ENCODE measurements around the gene DDX17. TPM values are rescaled to one million over a fixed set of nuclear protein-coding genes. Genes with fewer than 3 reads are reported as not detected.

Gene DDX17
- total and polyA plus RNA-seq, 9 of the 15 experiments (the other 6 are each of a cell fraction or from before 2014, with no cell fraction given) = 17.6 to 421 (median 189) TPM

- TF ChIP-seq EWSR1 (IDR thresholded peaks at IDR 0.05; ENCODE audit: borderline replicate concordance, low read depth, partially characterized antibody) (no peak), ZNF232 (CRISPR knock-in tag; IDR thresholded peaks at IDR 0.05) (no peak), ZFP36 (IDR thresholded peaks at IDR 0.05; ENCODE audit: low read depth, low read length, partially characterized antibody) (no peak), CBX3 (IDR thresholded peaks at IDR 0.05; ENCODE audit: borderline replicate concordance in 1 of 2, low read length in 2 of 2) (no peak), USF2 (CRISPR knock-in tag; IDR thresholded peaks at IDR 0.05) (no peak), MCM2 (IDR thresholded peaks at IDR 0.05; ENCODE audit: low read depth) (no peak), KLF16 (IDR thresholded peaks at IDR 0.05) (no peak)
These were observed 26.8 kb downstream of the DDX17 start (continued) for GRCh38 chr22:38479096-38479837.

- no peaks in the 10 kb centered on the region for H3K9me1 ChIP-seq (ENCODE audit: control insufficient read depth, insufficient read depth, low read length)
- H3K27ac ChIP-seq (ENCODE audit: extremely low read depth, low read depth, low read length) = no peak overlapping the region
- H3K36me3 ChIP-seq (ENCODE audit: control insufficient read depth, insufficient read depth, low read length) = peaks cover 25% of the 10 kb centered on the region; the same call in 2 of the 3 replicates
- CTCF ChIA-PET (ENCODE audit: low intra/inter-chr PET ratio) = no interaction called here
- BruUV-seq (replicated peaks) = no TSS peak
- no peak overlapping the region for H3K9ac ChIP-seq (ENCODE audit: insufficient read depth in 1 of 2, low read depth in 2 of 2, low read length in 2 of 2)
- no peaks in the 10 kb centered on the region for H3K79me2 ChIP-seq (ENCODE audit: control insufficient read depth, insufficient read depth, low read length)
- FAIRE-seq (no peak), DNase-seq (ENCODE audit: extremely low read depth in 1 of 4, low spot score in 3 of 4) (no peak), ATAC-seq (no peak)
- no peak overlapping the region for H3K4me2 ChIP-seq (ENCODE audit: insufficient read depth, low read length)
- POLR2A ChIA-PET = interaction anchor here (1.1 to 1.9 kb wide), 3 partner anchors 9 to 13 kb away, joined by 3 to 11 read pairs (median 6); partner anchors contain the start of gene KDELR3
- no peaks in the 10 kb centered on the region for H4K20me1 ChIP-seq (replicated peaks; ENCODE audit: control insufficient read depth, insufficient read depth, low read length)
- 75% methylated on average over 1 of the region's 1 CpG for WGBS (ENCODE audit: insufficient coverage, low coverage, missing lambda C conversion rate)
- H3K27me3 ChIP-seq (ENCODE audit: control insufficient read depth in 2 of 2, insufficient read depth in 2 of 2, low read length in 2 of 2) = no peaks in the 10 kb centered on the region
- H3K4me3 ChIP-seq = no peak overlapping the region
- H3K9me3 ChIP-seq (replicated peaks; ENCODE audit: control insufficient read depth, insufficient read depth, low read depth, low read length) = no peaks in the 10 kb centered on the region
- intact Hi-C loops (cut with micrococcal nuclease) (no loop called here), in situ Hi-C loops (cut with MboI) (no loop called here)
- no peak overlapping the region for H2AFZ ChIP-seq (ENCODE audit: low read depth, low read length)
- H3K4me1 ChIP-seq (replicated peaks in 1 of 2; ENCODE audit: control insufficient read depth in 2 of 2, insufficient read depth in 2 of 2, low read length in 2 of 2) = no peaks in the 10 kb centered on the region; a peak in 1 of 5 replicates
- no peak for TF ChIP-seq CBFA2T3 (IDR thresholded peaks at IDR 0.05)
- no peak for TF ChIP-seq ZNF239 (CRISPR knock-in tag; IDR thresholded peaks at IDR 0.05)
- TF ChIP-seq EP400 (IDR thresholded peaks at IDR 0.05) = no peak
- no peak for TF ChIP-seq ZFP30 (CRISPR knock-in tag; IDR thresholded peaks at IDR 0.05; ENCODE audit: borderline replicate concordance)
- TF ChIP-seq HEY1 (CRISPR knock-in tag; IDR thresholded peaks at IDR 0.05; ENCODE audit: borderline replicate concordance) = no peak
- TF ChIP-seq LARP7 (IDR thresholded peaks at IDR 0.05) = no peak
- TF ChIP-seq THRB (CRISPR knock-in tag; conservative IDR thresholded peaks at IDR 0.05) = no peak
- no peak for TF ChIP-seq SMARCA4 (IDR thresholded peaks at IDR 0.05)
- no peak for TF ChIP-seq ZNF124 (CRISPR knock-in tag; IDR thresholded peaks at IDR 0.05)
- no peak for TF ChIP-seq NBN (IDR thresholded peaks at IDR 0.05; ENCODE audit: low read depth)
- TF ChIP-seq PHF21A (IDR thresholded peaks at IDR 0.05; ENCODE audit: borderline replicate concordance, low read depth) = no peak
- TF ChIP-seq, protein P1, sequence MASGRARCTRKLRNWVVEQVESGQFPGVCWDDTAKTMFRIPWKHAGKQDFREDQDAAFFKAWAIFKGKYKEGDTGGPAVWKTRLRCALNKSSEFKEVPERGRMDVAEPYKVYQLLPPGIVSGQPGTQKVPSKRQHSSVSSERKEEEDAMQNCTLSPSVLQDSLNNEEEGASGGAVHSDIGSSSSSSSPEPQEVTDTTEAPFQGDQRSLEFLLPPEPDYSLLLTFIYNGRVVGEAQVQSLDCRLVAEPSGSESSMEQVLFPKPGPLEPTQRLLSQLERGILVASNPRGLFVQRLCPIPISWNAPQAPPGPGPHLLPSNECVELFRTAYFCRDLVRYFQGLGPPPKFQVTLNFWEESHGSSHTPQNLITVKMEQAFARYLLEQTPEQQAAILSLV (tag; IDR thresholded peaks at IDR 0.05) = no peak
- TF ChIP-seq THAP7 (CRISPR knock-in tag; IDR thresholded peaks at IDR 0.05) = no peak
These were observed 28.5 kb downstream of the DDX17 start for GRCh38 chr22:38477585-38477984.
